OCI-LY3 (cell line): ENCODE data around the gene SFXN1.

Source experiments
- H2AFZ ChIP-seq: fragments of 200-600, 300-600 bp; shearing (Covaris generic); 2 replicates; pipeline ENCODE4 v1.6.0; 2014; ENCODE audit warnings: antibody characterized with exemption, low read depth, low read length
- H3K27ac ChIP-seq: fragments of 200-600, 300-600 bp; sonication (generic); 2 replicates; pipeline ENCODE4 v1.5.1; 2014; ENCODE audit warnings: mild to moderate bottlenecking, low read length, moderate library complexity, mixed read lengths
- H3K27me3 ChIP-seq: fragments of 200-600, 300-600 bp; sonication (generic); 2 replicates; pipeline ENCODE4 v1.6.1; 2014; ENCODE audit warnings: low read depth, low read length, mixed read lengths
- H3K36me3 ChIP-seq: fragments of 200-600, 300-600 bp; sonication (generic); replicated peaks from 2 replicates; pipeline ENCODE3; 2014; ENCODE audit warnings: low read depth, low read length, mixed read lengths
- H3K4me1 ChIP-seq: fragments of 300-600, 200-600 bp; sonication (generic); 2 replicates; pipeline ENCODE4 v1.6.1; 2014; ENCODE audit warnings: low read length, mixed read lengths
- H3K4me2 ChIP-seq: fragments of 200-600, 300-600 bp; sonication (generic); 2 replicates; pipeline ENCODE4 v1.6.1; 2014; ENCODE audit warnings: low read length, mixed read lengths
- H3K4me3 ChIP-seq: fragments of 300-600, 200-600 bp; sonication (generic); 2 replicates; pipeline ENCODE4 v1.5.1; 2014; ENCODE audit warnings: antibody characterized with exemption, mild to moderate bottlenecking, low read length, moderate library complexity
- H3K79me2 ChIP-seq: fragments of 300-600, 200-600 bp; shearing (Covaris generic); 2 replicates; pipeline ENCODE4 v1.6.1; 2014; ENCODE audit warnings: mild to moderate bottlenecking, low read length, mixed read lengths
- H3K9ac ChIP-seq: fragments of 300-600, 200-600 bp; shearing (Covaris generic); 2 replicates; pipeline ENCODE4 v1.6.0; 2014; ENCODE audit warnings: mild to moderate bottlenecking, low read length, moderate library complexity
- H3K9me3 ChIP-seq: fragments of 200-600, 300-600 bp; shearing (Covaris generic); 2 replicates; pipeline ENCODE4 v1.6.1; 2014; ENCODE audit warnings: low read length, mixed read lengths; ENCODE audit not compliant: insufficient read depth
- H4K20me1 ChIP-seq: fragments of 200-600, 300-600 bp; sonication (generic); 2 replicates; pipeline ENCODE4 v1.6.1; 2016; ENCODE audit warnings: low read length, mixed read lengths; ENCODE audit not compliant: insufficient read depth
- EZH2phosphoT487 ChIP-seq: fragments of 200-600 bp; shearing (Covaris generic); IDR thresholded peaks from 2 replicates; pipeline ENCODE4 v1.6.1; 2018; ENCODE audit warnings: antibody characterized with exemption, mixed run types, low read depth
- TF ChIP-seq, protein P1 (sequence below): fragments of 200-600, 300-600 bp; sonication (generic); IDR thresholded peaks from 2 replicates; pipeline ENCODE4 v1.5.1; 2014; ENCODE audit warnings: antibody characterized with exemption, low read length, low read depth

SFXN1 gene

DNA sequence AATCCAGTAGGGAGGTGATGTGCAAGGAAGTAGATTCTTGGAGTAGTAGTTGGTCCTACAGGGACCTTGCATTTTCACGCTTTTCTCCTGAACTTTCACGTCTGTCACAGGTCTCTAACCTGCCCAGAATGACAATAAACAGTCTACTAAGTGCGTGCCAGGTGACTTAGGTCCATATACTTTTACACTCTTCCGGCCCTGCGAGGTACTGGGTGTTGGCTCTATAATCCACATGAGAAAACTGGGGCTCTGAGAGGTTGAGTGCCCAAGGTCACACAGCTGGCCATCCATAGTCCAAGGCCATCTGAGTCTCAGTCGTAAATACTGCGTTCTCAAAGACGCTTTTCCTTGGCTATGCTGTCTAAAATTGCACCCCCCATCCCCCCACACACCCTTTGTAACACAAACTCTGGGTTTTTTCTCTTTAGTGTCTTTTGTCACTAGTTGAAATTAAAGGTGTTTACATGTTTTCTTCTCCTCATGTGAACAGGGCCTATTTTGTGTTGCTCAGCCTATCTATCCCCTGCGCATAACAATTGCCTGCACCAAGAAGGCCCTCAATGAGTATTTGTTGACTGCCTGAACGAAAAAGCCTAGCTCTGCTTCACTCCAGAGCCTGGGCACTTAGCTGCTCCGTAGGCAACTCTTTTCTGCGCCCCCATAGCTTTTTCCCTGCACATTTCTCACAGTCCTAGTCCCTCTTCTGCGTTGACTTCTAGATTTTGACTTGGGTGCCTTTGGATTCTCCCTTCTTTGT is 943 bp downstream of the SFXN1 start:
- peak overlapping the region; percentile 55 for H3K27ac ChIP-seq
- H3K36me3 ChIP-seq, result peaks cover 45% of the 10 kb centered on the region
- peak overlapping the region; percentile 64; the same call in 1 of the 2 replicates for H2AFZ ChIP-seq
- H3K4me3 ChIP-seq, result peak overlapping the region; percentile 92
- H3K4me1 ChIP-seq, result peaks cover 10% of the 10 kb centered on the region
- TF ChIP-seq, protein P1, sequence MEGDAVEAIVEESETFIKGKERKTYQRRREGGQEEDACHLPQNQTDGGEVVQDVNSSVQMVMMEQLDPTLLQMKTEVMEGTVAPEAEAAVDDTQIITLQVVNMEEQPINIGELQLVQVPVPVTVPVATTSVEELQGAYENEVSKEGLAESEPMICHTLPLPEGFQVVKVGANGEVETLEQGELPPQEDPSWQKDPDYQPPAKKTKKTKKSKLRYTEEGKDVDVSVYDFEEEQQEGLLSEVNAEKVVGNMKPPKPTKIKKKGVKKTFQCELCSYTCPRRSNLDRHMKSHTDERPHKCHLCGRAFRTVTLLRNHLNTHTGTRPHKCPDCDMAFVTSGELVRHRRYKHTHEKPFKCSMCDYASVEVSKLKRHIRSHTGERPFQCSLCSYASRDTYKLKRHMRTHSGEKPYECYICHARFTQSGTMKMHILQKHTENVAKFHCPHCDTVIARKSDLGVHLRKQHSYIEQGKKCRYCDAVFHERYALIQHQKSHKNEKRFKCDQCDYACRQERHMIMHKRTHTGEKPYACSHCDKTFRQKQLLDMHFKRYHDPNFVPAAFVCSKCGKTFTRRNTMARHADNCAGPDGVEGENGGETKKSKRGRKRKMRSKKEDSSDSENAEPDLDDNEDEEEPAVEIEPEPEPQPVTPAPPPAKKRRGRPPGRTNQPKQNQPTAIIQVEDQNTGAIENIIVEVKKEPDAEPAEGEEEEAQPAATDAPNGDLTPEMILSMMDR, result no peak
- no peak for TF ChIP-seq EZH2phosphoT487
- peaks cover 59% of the 10 kb centered on the region for H3K79me2 ChIP-seq
- no peaks in the 10 kb centered on the region for H3K9me3 ChIP-seq
- peaks cover 27% of the 10 kb centered on the region for H3K27me3 ChIP-seq
- peaks cover 48% of the 10 kb centered on the region for H4K20me1 ChIP-seq
- peak overlapping the region; percentile 98 for H3K9ac ChIP-seq
- H3K4me2 ChIP-seq, result peak overlapping the region; percentile 99

DNA sequence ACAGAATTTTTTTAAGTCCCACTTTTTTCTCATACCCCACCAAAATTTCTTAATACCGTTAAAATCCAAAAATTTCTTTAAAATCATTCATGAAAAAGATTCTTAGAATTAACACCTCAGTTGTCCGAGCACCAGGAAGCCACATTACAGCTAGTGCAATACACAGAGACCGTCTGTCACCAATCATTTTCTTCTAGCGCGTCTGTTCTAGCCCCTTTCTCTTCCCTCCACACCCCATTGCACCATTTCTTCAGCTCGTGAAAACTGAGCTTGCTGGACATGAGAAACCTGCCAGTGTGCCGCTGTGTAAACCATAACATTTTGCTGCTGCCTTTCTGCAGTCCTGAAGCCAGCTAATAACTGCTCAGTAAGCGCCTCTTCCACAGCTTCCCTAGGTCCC is 5.0 kb downstream of the SFXN1 start:
- Histone ChIP-seq H3K4me3 (no peak overlapping the region), H4K20me1 (peaks cover 87% of the 10 kb centered on the region), H3K9me3 (no peaks in the 10 kb centered on the region), H3K27ac (no peak overlapping the region), H2AFZ (no peak overlapping the region), H3K79me2 (peaks cover 100% of the 10 kb centered on the region), H3K4me1 (peaks cover 10% of the 10 kb centered on the region), H3K36me3 (peaks cover 75% of the 10 kb centered on the region), H3K4me2 (no peak overlapping the region), H3K9ac (no peak overlapping the region), H3K27me3 (no peaks in the 10 kb centered on the region)
- TF ChIP-seq, protein P1, result no peak
- no peak for TF ChIP-seq EZH2phosphoT487

DNA sequence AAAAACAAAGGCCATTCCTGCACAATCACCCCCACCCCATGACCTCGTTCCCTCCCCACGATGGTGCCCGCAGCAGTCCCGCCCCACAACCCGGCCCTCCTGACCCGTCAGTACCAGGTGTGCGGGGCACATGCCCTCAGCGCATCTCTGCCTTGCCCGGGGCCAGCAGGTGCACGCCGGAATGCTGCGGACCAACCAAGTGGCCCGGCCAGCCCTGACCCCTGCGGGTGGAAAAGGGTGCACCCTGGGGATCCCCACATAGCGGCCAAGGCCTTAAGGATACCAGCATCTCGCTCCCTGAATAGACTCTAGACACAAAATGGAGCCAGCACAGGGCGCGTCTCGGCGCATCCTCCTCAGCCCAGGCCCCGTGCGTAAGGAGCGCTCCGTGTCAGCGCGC is 6.0 kb downstream of the SFXN1 start:
- Histone ChIP-seq H3K4me3 (no peak overlapping the region), H3K36me3 (peaks cover 81% of the 10 kb centered on the region), H3K9ac (no peak overlapping the region), H3K4me1 (peaks cover 10% of the 10 kb centered on the region), H3K79me2 (peaks cover 100% of the 10 kb centered on the region), H3K9me3 (no peaks in the 10 kb centered on the region), H3K27me3 (no peaks in the 10 kb centered on the region), H3K27ac (no peak overlapping the region), H4K20me1 (peaks cover 97% of the 10 kb centered on the region), H2AFZ (no peak overlapping the region), H3K4me2 (no peak overlapping the region)
- TF ChIP-seq, protein P1, result no peak
- TF ChIP-seq EZH2phosphoT487, result no peak

DNA sequence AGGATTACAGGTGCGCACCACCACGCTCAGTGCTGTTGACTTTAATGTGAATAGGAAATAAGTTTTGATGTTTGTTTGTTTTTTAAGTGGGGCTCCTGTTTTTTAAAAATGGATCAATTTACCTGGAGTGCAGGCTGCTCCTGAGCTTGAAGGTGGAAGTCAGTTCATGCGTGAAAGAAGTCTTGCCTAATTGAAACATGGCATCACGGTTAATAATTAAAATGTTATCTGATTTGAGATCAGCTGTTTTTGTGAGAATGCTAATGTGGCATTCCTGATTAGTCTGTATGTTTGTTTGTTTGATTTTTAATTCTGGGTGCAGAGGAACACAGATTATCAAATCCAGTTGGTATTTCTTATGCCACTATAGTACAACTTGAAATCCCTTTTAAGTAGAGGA is 6.5 kb downstream of the SFXN1 start:
- Histone ChIP-seq H3K27ac (no peak overlapping the region), H3K36me3 (peaks cover 82% of the 10 kb centered on the region), H2AFZ (no peak overlapping the region), H3K4me3 (no peak overlapping the region), H3K4me2 (no peak overlapping the region), H3K27me3 (no peaks in the 10 kb centered on the region), H3K9me3 (no peaks in the 10 kb centered on the region), H3K9ac (no peak overlapping the region), H3K4me1 (peaks cover 12% of the 10 kb centered on the region), H3K79me2 (peaks cover 100% of the 10 kb centered on the region), H4K20me1 (peaks cover 97% of the 10 kb centered on the region)
- TF ChIP-seq EZH2phosphoT487, result no peak
- TF ChIP-seq, protein P1, result no peak
